Measurements from ENCODE around the gene FASTK.

FASTK gene

DNA sequence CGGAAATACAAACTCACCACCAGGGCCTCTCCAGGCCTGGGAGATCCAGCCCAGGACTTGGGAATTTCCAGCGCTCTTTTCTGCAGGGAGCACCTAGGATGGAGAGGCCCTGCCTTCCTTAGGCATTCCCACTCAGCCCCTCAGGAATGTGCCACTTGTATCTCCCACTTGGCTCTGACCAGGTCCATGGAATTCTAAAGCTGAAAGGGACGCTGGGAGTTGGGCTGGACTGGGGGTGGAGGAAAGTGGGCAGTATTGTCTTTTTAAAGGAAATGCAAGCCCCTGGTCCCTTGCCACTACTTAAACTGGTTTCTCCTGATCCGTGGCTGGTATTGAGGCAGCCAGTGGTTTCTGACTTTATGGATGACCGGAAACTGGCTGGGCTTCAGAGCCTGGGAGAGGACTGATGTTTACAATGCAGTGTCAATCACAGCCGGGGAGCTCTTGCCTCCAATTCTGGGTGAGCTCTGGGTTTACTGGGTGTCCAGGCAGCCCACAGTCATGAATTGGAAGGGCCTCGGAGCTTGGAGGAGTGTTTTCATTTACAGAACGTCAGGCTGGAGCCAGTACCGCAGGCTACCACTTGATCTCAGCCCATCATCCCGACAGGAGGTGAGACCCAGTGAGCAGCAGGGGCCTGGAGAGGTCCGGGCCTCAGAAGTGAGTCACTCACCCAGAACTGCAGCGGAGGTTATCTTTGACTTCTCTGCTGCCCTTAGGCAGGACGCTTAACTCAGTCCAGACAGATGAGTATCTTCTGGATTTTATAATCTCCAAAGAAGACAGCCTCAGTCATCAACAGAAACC lies 32.9 kb upstream of the FASTK start:
- no peak overlapping the region for H3K4me3 ChIP-seq
- H3K4me1 ChIP-seq: no peaks in the 10 kb centered on the region
- no peaks in the 10 kb centered on the region for H3K27me3 ChIP-seq (ENCODE audit: low read depth)
- in situ Hi-C loops (cut with MboI; ENCODE audit: low sequenced_read_pairs): no loop called here
- DNase-seq (ENCODE audit: low spot score in 2 of 2): no peak
- no peaks in the 10 kb centered on the region for H3K9me3 ChIP-seq
- peaks cover 16% of the 10 kb centered on the region for H3K36me3 ChIP-seq (replicated peaks)

GRCh38 chr7:151110941-151111645 lies 30.5 kb upstream of the FASTK start:
- in situ Hi-C loops (cut with MboI; ENCODE audit: low sequenced_read_pairs): no loop called here

DNA sequence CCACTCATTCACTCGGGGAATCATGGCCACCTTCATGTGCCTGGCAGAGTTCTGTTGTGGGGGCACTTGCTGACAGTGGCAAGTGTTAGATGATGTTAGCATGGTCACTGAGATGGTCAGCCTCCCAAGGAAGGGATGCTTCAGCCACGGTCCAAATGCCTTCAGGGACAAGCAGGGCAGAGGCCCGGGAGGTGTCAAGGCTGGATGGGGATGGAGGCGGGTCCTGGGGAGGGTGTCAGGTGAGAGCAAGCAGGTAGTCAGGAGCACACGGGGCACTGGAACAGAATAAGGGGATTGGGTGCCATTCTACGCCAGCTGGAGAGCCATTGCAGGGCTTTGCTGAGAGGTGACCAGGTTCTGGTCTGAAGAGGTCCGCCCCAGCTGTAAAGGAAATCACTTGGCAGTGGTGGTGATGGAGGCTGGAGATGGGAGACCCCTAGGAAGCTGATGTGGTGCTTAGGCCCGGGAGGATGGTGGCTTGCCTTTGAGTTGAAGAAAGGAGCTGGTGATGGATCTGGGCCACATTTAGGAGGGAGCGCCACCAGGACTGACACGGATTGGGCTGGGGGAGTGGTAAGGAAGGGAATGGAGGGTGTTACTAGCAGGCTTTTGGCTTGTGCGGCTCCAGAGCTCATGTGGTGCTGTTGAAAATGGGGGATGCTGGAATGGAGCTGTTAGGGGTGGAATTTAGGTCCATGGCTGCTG lies 29.8 kb upstream of the FASTK start:
- in situ Hi-C loops (cut with MboI; ENCODE audit: low sequenced_read_pairs): no loop called here
- no peak for DNase-seq (ENCODE audit: low spot score in 2 of 2)
- Histone ChIP-seq H3K9me3 (no peaks in the 10 kb centered on the region), H3K27me3 (ENCODE audit: low read depth) (no peaks in the 10 kb centered on the region), H3K36me3 (replicated peaks) (peaks cover 9% of the 10 kb centered on the region), H3K4me3 (no peak overlapping the region), H3K4me1 (no peaks in the 10 kb centered on the region)

More at GRCh38 chr7:151110941-151111645, 30.5 kb upstream of the FASTK start:
- Histone ChIP-seq H3K27me3 (ENCODE audit: low read depth) (no peaks in the 10 kb centered on the region), H3K4me3 (no peak overlapping the region), H3K9me3 (no peaks in the 10 kb centered on the region), H3K4me1 (no peaks in the 10 kb centered on the region), H3K36me3 (replicated peaks) (peaks cover 8% of the 10 kb centered on the region; the same call in 1 of the 2 replicates)
- DNase-seq (ENCODE audit: low spot score in 2 of 2): peak; percentile 44 to 83

- no peaks in the 10 kb centered on the region for H3K27me3 ChIP-seq (ENCODE audit: low read depth)
- H3K36me3 ChIP-seq (replicated peaks): peaks cover 9% of the 10 kb centered on the region
- in situ Hi-C loops (cut with MboI; ENCODE audit: low sequenced_read_pairs): no loop called here
- H3K9me3 ChIP-seq: no peaks in the 10 kb centered on the region
- H3K4me3 ChIP-seq: no peak overlapping the region
- DNase-seq (ENCODE audit: low spot score in 2 of 2): no peak
- H3K4me1 ChIP-seq: peaks cover 2% of the 10 kb centered on the region
These were observed 28.8 kb upstream of the FASTK start for GRCh38 chr7:151109094-151110048.

DNA sequence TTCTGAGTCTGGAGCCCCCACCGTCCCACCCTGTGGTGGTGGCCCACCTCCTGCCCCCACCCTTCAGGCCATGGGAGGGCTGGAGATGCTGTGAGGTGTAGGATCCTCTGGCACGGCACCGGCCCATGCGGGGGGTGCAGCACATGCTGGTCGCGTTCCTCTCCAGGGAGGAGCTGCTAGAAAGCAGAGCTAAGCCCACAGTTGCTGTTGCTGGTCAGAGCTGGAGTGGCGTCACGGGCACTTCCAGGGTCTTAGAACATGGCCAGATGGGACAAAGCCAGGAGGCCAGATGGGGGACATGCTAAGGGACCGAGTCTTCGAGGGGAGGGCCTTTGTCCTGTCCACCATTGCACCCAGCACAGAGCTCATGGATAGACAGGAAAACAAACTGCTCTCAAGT lies 27.3 kb upstream of the FASTK start:
- in situ Hi-C loops (cut with MboI; ENCODE audit: low sequenced_read_pairs): no loop called here
- no peak for DNase-seq (ENCODE audit: low spot score in 2 of 2)
- H3K4me1 ChIP-seq: peaks cover 17% of the 10 kb centered on the region
- H3K9me3 ChIP-seq: no peaks in the 10 kb centered on the region
- H3K27me3 ChIP-seq (ENCODE audit: low read depth): no peaks in the 10 kb centered on the region
- no peak overlapping the region for H3K4me3 ChIP-seq
- peaks cover 14% of the 10 kb centered on the region for H3K36me3 ChIP-seq (replicated peaks)

DNA sequence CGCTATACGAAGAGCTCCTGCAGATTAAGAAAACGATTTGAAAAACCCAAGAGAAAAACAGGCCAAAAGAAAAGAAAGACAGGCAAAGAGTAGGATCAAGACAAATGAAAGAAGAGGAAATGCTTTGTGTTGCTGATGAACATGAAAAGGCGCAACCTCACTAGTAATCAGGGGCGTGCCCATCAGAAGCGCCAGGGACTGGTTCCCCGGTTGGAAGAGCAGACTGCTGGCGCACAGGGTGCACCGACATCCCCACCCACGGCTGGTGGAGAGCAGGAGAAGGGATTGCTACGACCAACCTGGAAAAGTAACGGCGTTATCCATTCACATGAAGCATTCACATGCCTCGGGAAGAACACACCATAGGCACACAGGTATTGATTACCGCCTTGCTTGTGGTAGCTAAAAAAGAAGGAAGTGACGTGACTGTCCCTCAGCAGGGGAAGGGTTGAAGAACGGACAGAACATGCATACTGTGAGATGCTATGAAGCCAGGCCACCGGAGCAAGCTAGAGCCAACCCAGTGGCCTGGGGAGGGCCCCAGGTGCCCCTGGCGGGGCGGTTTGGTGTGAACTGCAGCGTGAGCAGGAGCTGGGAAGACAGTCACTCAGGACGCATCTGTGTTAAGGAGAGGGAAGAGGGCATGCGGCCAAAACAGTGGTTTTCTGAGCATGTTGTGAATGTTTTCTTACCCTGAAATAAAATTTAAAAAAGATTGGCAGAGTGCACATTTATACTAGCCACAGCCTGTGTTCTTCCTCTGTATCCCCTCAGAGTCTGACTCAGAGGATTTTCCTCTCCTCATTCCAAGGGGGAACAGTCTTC lies 24.0 kb upstream of the FASTK start:
- Histone ChIP-seq H3K4me3 (no peak overlapping the region), H3K36me3 (replicated peaks) (peaks cover 21% of the 10 kb centered on the region), H3K9me3 (no peaks in the 10 kb centered on the region), H3K27me3 (ENCODE audit: low read depth) (no peaks in the 10 kb centered on the region), H3K4me1 (peaks cover 18% of the 10 kb centered on the region)
- peak; percentile 60 to 73 for DNase-seq (ENCODE audit: low spot score in 2 of 2)
- in situ Hi-C loops (cut with MboI; ENCODE audit: low sequenced_read_pairs): no loop called here

- no peak overlapping the region for H3K4me3 ChIP-seq
- peaks cover 18% of the 10 kb centered on the region for H3K4me1 ChIP-seq
- peaks cover 21% of the 10 kb centered on the region for H3K36me3 ChIP-seq (replicated peaks)
- H3K9me3 ChIP-seq: no peaks in the 10 kb centered on the region
- H3K27me3 ChIP-seq (ENCODE audit: low read depth): no peaks in the 10 kb centered on the region
- in situ Hi-C loops (cut with MboI; ENCODE audit: low sequenced_read_pairs): no loop called here
- no peak for DNase-seq (ENCODE audit: low spot score in 2 of 2)
These were observed 23.4 kb upstream of the FASTK start for GRCh38 chr7:151103973-151104372.

- H3K27me3 ChIP-seq (ENCODE audit: low read depth): no peaks in the 10 kb centered on the region
- DNase-seq (ENCODE audit: low spot score in 2 of 2): no peak
- H3K9me3 ChIP-seq: no peaks in the 10 kb centered on the region
- H3K4me3 ChIP-seq: no peak overlapping the region
- H3K36me3 ChIP-seq (replicated peaks): peaks cover 21% of the 10 kb centered on the region
- H3K4me1 ChIP-seq: peaks cover 18% of the 10 kb centered on the region
- in situ Hi-C loops (cut with MboI; ENCODE audit: low sequenced_read_pairs): no loop called here
These were observed 22.4 kb upstream of the FASTK start for GRCh38 chr7:151102991-151103390.

DNA sequence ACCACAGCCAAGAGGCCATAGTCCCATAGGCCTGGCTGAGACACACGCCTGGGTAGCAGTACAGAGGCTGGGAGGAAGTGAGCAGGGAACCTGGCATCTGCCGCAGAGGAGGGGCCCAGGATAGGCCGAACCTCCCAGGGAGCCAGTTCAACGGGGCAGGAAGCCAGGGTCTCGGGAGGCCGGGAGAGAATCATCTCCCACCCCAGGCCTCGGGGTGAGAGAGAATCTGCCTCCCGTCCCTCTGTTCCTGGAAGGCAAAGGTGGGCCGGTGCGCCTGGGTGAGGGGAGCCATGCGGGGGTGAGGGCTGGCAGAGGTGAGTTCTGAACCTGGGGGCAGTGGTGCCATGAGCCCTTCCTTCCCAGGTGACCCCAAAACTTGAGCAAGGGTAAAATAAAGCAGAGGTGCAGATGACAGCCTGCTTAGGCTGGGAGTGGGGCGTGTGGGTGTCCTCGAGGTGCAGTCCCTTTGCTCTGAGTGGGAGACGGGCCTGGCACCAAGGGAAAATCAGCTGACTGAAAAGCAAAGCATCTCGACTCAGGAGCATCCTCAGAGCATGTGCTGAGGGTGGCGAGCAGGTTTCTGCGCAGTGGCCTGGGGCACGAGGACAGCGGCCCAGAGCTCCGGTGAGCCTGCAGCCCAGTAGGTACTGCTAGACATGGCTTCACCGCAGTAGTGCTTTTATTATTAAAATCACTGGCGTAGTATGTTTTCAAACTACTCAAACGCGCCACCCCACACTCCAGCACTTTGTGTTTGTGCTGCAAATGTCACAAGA lies 21.2 kb upstream of the FASTK start:
- H3K9me3 ChIP-seq: no peaks in the 10 kb centered on the region
- no peaks in the 10 kb centered on the region for H3K27me3 ChIP-seq (ENCODE audit: low read depth)
- peaks cover 21% of the 10 kb centered on the region for H3K36me3 ChIP-seq (replicated peaks)
- H3K4me3 ChIP-seq: no peak overlapping the region
- H3K4me1 ChIP-seq: peaks cover 18% of the 10 kb centered on the region
- in situ Hi-C loops (cut with MboI; ENCODE audit: low sequenced_read_pairs): no loop called here
- DNase-seq (ENCODE audit: low spot score in 2 of 2): no peak

DNA sequence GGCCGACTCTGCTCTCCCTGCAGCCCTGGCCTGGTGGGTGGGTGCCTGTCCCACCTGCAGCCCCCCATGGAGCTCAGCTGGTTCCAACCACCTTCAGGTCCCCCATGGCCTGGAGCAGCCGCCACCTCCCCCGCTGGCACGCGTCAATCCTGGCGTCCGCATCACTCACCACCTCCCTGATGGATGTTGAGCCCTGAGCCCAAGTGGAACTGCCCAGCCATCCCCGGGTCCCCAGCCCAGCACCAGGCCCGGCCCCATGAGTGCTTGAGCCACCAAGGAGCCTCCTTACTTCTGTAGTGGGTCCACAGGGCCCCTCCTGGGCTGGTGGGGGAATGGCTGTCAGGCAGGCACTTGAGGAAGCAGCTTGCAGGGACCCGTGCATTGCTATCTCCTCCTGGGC lies 20.3 kb upstream of the FASTK start:
- H3K4me3 ChIP-seq: no peak overlapping the region
- H3K36me3 ChIP-seq (replicated peaks): peaks cover 24% of the 10 kb centered on the region
- in situ Hi-C loops (cut with MboI; ENCODE audit: low sequenced_read_pairs): no loop called here
- H3K9me3 ChIP-seq: no peaks in the 10 kb centered on the region
- H3K27me3 ChIP-seq (ENCODE audit: low read depth): no peaks in the 10 kb centered on the region
- H3K4me1 ChIP-seq: peaks cover 18% of the 10 kb centered on the region
- DNase-seq (ENCODE audit: low spot score in 2 of 2): no peak

DNA sequence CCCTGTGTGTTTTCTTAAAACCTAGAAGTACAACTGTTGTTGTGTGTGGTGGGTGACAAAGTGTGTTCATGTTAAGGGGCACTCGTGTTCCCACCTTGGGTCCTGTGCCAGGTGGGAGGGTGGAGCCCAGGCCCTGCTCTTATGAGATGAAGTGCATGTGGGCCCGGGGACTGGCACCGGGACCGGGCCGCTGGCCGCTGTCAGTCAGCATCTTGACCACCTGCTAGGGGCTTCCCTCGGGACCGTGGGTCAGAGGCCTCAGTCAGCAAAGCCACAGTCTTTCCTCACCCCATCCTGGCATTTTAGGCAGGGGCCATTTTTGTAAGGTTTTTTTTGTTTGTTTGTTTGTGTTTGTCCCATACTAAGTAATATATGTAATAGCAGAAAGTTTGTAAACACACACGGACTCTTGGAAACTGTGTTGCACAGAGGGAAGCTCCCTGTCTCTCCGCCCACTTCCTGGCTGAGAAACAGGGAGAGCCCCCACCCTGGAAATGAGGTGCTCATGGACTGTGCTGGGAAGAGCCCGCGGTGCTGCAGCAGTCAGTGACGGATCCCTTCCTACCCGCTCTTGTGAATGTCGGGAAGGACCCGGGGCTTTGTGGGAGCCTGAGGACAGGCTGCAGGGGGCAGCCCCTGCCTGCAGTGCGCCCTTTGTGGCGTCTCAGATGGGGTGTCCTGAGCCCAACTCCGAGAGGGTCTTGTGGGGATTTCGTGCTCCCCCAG lies 19.0 kb upstream of the FASTK start:
- in situ Hi-C loops (cut with MboI; ENCODE audit: low sequenced_read_pairs): no loop called here
- no peak for DNase-seq (ENCODE audit: low spot score in 2 of 2)
- no peak overlapping the region for H3K4me3 ChIP-seq
- H3K4me1 ChIP-seq: peaks cover 18% of the 10 kb centered on the region
- H3K36me3 ChIP-seq (replicated peaks): peaks cover 26% of the 10 kb centered on the region
- no peaks in the 10 kb centered on the region for H3K27me3 ChIP-seq (ENCODE audit: low read depth)
- H3K9me3 ChIP-seq: no peaks in the 10 kb centered on the region
